H1 (cell line): Measurements from ENCODE around the gene FGF2. TPM values are rescaled to one million over a fixed set of nuclear protein-coding genes. Genes with fewer than 3 reads are reported as not detected.
A peak's percentile ranks its signal among the peaks of the same experiment; 100 is the strongest.

Source experiments
- CTCF ChIA-PET: fragments of 300-600 bp; sonication (Branson Sonifier 250); formaldehyde crosslinking; loops from one replicate; lab custom pipeline; 2021; ENCODE audit not compliant: partially characterized antibody; lab: Charles Lee
- POLR2A ChIA-PET: fragments of 300-600 bp; sonication (Branson Sonifier 250); formaldehyde crosslinking; loops from one replicate; lab custom pipeline; 2021; ENCODE audit warnings: inconsistent platforms; ENCODE audit not compliant: partially characterized antibody; lab: Charles Lee
- DNase-seq, 2 experiments: peaks; one replicate each; pipeline versions ENCODE4 v3.0.0 to v3.0.0-alpha.2; 2010 to 2022; ENCODE audit warnings: low spot score in 2 of 2, low read depth in 1 of 2, mixed read lengths in 1 of 2
- FAIRE-seq: peaks from 2 replicates; lab custom pipeline; 2011; peaks lifted over from hg19 to GRCh38; lab: Jason Lieb, UNC
- H2AFZ ChIP-seq: 2 replicates; pipeline ENCODE4 v1.8.1; 2012; ENCODE audit warnings: low read length, inconsistent platforms
- H2AK5ac ChIP-seq: 2 replicates; pipeline ENCODE4 v1.6.1; 2013; ENCODE audit warnings: low read depth, low read length
- H2BK120ac ChIP-seq: replicated peaks from 2 replicates; pipeline ENCODE3; 2013; ENCODE audit warnings: low read depth, low read length, inconsistent platforms
- H2BK12ac ChIP-seq: 2 replicates; pipeline ENCODE4 v1.6.1; 2013; ENCODE audit warnings: low read depth, low read length
- H2BK15ac ChIP-seq: 2 replicates; pipeline ENCODE4 v1.6.1; 2013; ENCODE audit warnings: low read length
- H2BK20ac ChIP-seq: 2 replicates; pipeline ENCODE4 v1.6.1; 2013; ENCODE audit warnings: low read length
- H2BK5ac ChIP-seq: 2 replicates; pipeline ENCODE4 v1.6.1; 2013; ENCODE audit warnings: low read depth, low read length
- H3K14ac ChIP-seq: 2 replicates; pipeline ENCODE4 v1.6.1; 2013; ENCODE audit warnings: inconsistent platforms; ENCODE audit not compliant: insufficient read length
- H3K18ac ChIP-seq: 2 replicates; pipeline ENCODE4 v1.6.1; 2013; ENCODE audit warnings: low read length; ENCODE audit errors: extremely low read depth
- H3K23ac ChIP-seq: 2 replicates; pipeline ENCODE4 v1.6.1; 2013; ENCODE audit warnings: inconsistent platforms; ENCODE audit not compliant: insufficient read length
- H3K23me2 ChIP-seq: 2 replicates; pipeline ENCODE4 v1.6.1; 2013; ENCODE audit warnings: low read depth, low read length
- H3K27ac ChIP-seq: 2 replicates; pipeline ENCODE4 v1.6.1; 2011; ENCODE audit warnings: low read depth, low read length, inconsistent platforms
- H3K27me3 ChIP-seq, 4 experiments: replicated peaks in 1 of 4; 1 replicate in 1 of 4; 2 replicates in 3 of 4; pipeline versions ENCODE4 v1.6.1 to v1.8.1; 2011 to 2013; ENCODE audit warnings: low read length in 3 of 4, mild to moderate bottlenecking in 3 of 4, inconsistent platforms in 2 of 4, mixed read lengths in 2 of 4, moderate library complexity in 1 of 4; ENCODE audit not compliant: control insufficient read depth in 3 of 4, insufficient read depth in 3 of 4; ENCODE audit errors: extremely low read depth in 1 of 4
- H3K36me3 ChIP-seq, 4 experiments: 2 replicates each; pipeline versions ENCODE4 v1.6.1 to v1.8.1; 2011 to 2013; ENCODE audit warnings: mild to moderate bottlenecking in 4 of 4, low read length in 3 of 4, moderate library complexity in 2 of 4, control low read depth in 1 of 4, inconsistent platforms in 1 of 4; ENCODE audit not compliant: insufficient read depth in 4 of 4, control insufficient read depth in 2 of 4
- H3K4ac ChIP-seq: replicated peaks from 2 replicates; pipeline ENCODE3; 2013; ENCODE audit warnings: low read length, low read depth, mixed read lengths, inconsistent platforms; ENCODE audit not compliant: insufficient read length
- H3K4me1 ChIP-seq, 4 experiments: replicated peaks in 1 of 4; 1 replicate in 1 of 4; 2 replicates in 3 of 4; pipeline versions ENCODE4 v1.6.1 to v1.8.1; 2011 to 2013; ENCODE audit warnings: low read length in 3 of 4, inconsistent platforms in 2 of 4, mixed read lengths in 1 of 4; ENCODE audit not compliant: insufficient read depth in 4 of 4, control insufficient read depth in 3 of 4
- H3K4me2 ChIP-seq, 2 experiments: 2 replicates each; pipeline versions ENCODE4 v1.6.1 to v1.8.1; 2011 to 2013; ENCODE audit warnings: low read depth in 2 of 2, low read length in 2 of 2, control low read depth in 1 of 2, inconsistent platforms in 1 of 2, mild to moderate bottlenecking in 1 of 2; ENCODE audit not compliant: insufficient read depth in 1 of 2
- H3K4me3 ChIP-seq, 4 experiments: fragments of 200-600, 300-600 bp in 1 of 4; sonication (generic), shearing (Covaris generic), sonication (Bioruptor Twin) in 1 of 4; 2 replicates each; pipeline versions ENCODE4 v1.5.1 to v1.8.1; 2011 to 2016; ENCODE audit warnings: low read length in 4 of 4, low read depth in 3 of 4, control low read depth in 2 of 4, inconsistent platforms in 2 of 4, mild to moderate bottlenecking in 2 of 4, mixed read lengths in 1 of 4, moderate library complexity in 1 of 4; ENCODE audit not compliant: insufficient read depth in 2 of 4; ENCODE audit errors: extremely low read depth in 1 of 4
- H3K56ac ChIP-seq: replicated peaks from 2 replicates; pipeline ENCODE3; 2013; ENCODE audit warnings: low read depth, mild to moderate bottlenecking, mixed read lengths, low read length, inconsistent platforms; ENCODE audit not compliant: insufficient read length
- H3K79me1 ChIP-seq: 2 replicates; pipeline ENCODE4 v1.6.1; 2013; ENCODE audit warnings: low read depth, low read length, control low read depth
- H3K79me2 ChIP-seq, 2 experiments: 2 replicates each; pipeline versions ENCODE4 v1.6.1 to v1.8.1; 2012 to 2013; ENCODE audit warnings: low read length in 2 of 2, mild to moderate bottlenecking in 2 of 2, inconsistent platforms in 1 of 2; ENCODE audit not compliant: insufficient read depth in 2 of 2, control insufficient read depth in 1 of 2
- H3K9ac ChIP-seq, 4 experiments: replicated peaks in 1 of 4; 1 replicate in 1 of 4; 2 replicates in 3 of 4; pipeline versions ENCODE4 v1.6.1 to v1.8.1; 2011 to 2013; ENCODE audit warnings: low read depth in 3 of 4, low read length in 3 of 4, control low read depth in 2 of 4, mild to moderate bottlenecking in 2 of 4, moderate library complexity in 2 of 4, inconsistent platforms in 1 of 4; ENCODE audit errors: extremely low read depth in 1 of 4
- H3K9me3 ChIP-seq, 2 experiments: 2 replicates each; pipeline versions ENCODE4 v1.6.1 to v1.8.1; 2012 to 2013; ENCODE audit warnings: mild to moderate bottlenecking in 2 of 2, moderate library complexity in 2 of 2, control low read depth in 1 of 2, inconsistent platforms in 1 of 2, low read depth in 1 of 2, low read length in 1 of 2, mixed read lengths in 1 of 2; ENCODE audit not compliant: insufficient read depth in 2 of 2
- H4K20me1 ChIP-seq, 2 experiments: replicated peaks in 1 of 2; 2 replicates each; pipeline versions ENCODE3 to v1.8.1; 2011 to 2013; ENCODE audit warnings: inconsistent platforms in 2 of 2, low read length in 2 of 2, mild to moderate bottlenecking in 1 of 2; ENCODE audit not compliant: insufficient read depth in 2 of 2, control insufficient read depth in 1 of 2
- H4K5ac ChIP-seq: 2 replicates; pipeline ENCODE4 v1.6.1; 2013; ENCODE audit warnings: low read length, low read depth, mixed read lengths, inconsistent platforms; ENCODE audit not compliant: insufficient read length
- H4K8ac ChIP-seq: 2 replicates; pipeline ENCODE4 v1.8.0; 2013; ENCODE audit warnings: mild to moderate bottlenecking, moderate library complexity, low read length, inconsistent platforms; ENCODE audit not compliant: insufficient read depth; ENCODE audit errors: extremely low read depth
- H4K91ac ChIP-seq: replicated peaks from 2 replicates; pipeline ENCODE3; 2013; ENCODE audit warnings: low read length, mixed read lengths, inconsistent platforms; ENCODE audit not compliant: insufficient read length
- ATF3 ChIP-seq: IDR thresholded peaks from 2 replicates; pipeline ENCODE4 v1.6.1; 2011; ENCODE audit warnings: low read depth, mild to moderate bottlenecking, low read length; ENCODE audit not compliant: insufficient read depth
- BRCA1 ChIP-seq: IDR thresholded peaks from 2 replicates; pipeline ENCODE4 v1.6.1; 2012; ENCODE audit warnings: low read depth, low read length, improper control_type of control experiment
- CBX8 ChIP-seq: fragments of 300-800, 300-1000 bp; sonication (generic); IDR thresholded peaks from 2 replicates; pipeline ENCODE4 v1.7.1; 2016; ENCODE audit warnings: low read depth, low read length, borderline replicate concordance
- CHD2 ChIP-seq: IDR thresholded peaks from 2 replicates; pipeline ENCODE4 v1.6.1; 2012; ENCODE audit warnings: low read length, improper control_type of control experiment
- EP300 ChIP-seq, 2 experiments: IDR thresholded peaks; 1 replicate in 1 of 2; 2 replicates in 1 of 2; pipeline ENCODE4 v1.6.1; 2011 to 2012; ENCODE audit warnings: low read depth in 2 of 2, low read length in 2 of 2, mild to moderate bottlenecking in 2 of 2, borderline replicate concordance in 1 of 2, inconsistent platforms in 1 of 2, moderate library complexity in 1 of 2
- GABPA ChIP-seq: IDR thresholded peaks from 2 replicates; pipeline ENCODE4 v1.6.1; 2011; ENCODE audit warnings: mild to moderate bottlenecking, low read length, moderate library complexity, borderline replicate concordance; ENCODE audit not compliant: insufficient read depth
- KDM1A ChIP-seq: fragments of 200-600, 300-600 bp; sonication (generic); IDR thresholded peaks from 2 replicates; pipeline ENCODE4 v1.7.1; 2016; ENCODE audit warnings: mild to moderate bottlenecking, low read length, borderline replicate concordance
- RNF2 ChIP-seq: fragments of 200-900, 300-1000 bp; sonication (generic); IDR thresholded peaks from 2 replicates; pipeline ENCODE4 v1.7.1; 2016; ENCODE audit warnings: borderline replicate concordance, low read depth, mild to moderate bottlenecking, antibody characterized with exemption, low read length; ENCODE audit not compliant: poor library complexity, severe bottlenecking; ENCODE audit errors: missing control alignments
- SAP30 ChIP-seq: fragments of 300-600 bp; sonication (generic); IDR thresholded peaks from 2 replicates; pipeline ENCODE4 v1.7.1; 2012; ENCODE audit warnings: low read length, moderate library complexity, mild to moderate bottlenecking, inconsistent platforms; ENCODE audit not compliant: insufficient read depth, insufficient replicate concordance
- SP4 ChIP-seq: IDR thresholded peaks from 2 replicates; pipeline ENCODE4 v1.6.1; 2012; ENCODE audit warnings: low read length, inconsistent platforms
- SUZ12 ChIP-seq: fragments of 200-600 bp; sonication (generic); IDR thresholded peaks from 2 replicates; pipeline ENCODE4 v1.6.1; 2012; ENCODE audit warnings: mild to moderate bottlenecking, inconsistent platforms, low read length, moderate library complexity, mixed read lengths
- TAF7 ChIP-seq: optimal IDR thresholded peaks from 2 replicates; pipeline ENCODE3; 2011; ENCODE audit warnings: low read depth, mild to moderate bottlenecking, inconsistent platforms, low read length, moderate library complexity, borderline replicate concordance
- TCF12 ChIP-seq: IDR thresholded peaks from 2 replicates; pipeline ENCODE4 v1.6.1; 2011; ENCODE audit warnings: low read depth, mild to moderate bottlenecking, low read length
- WGBS, 2 experiments: shearing (Covaris generic) in 1 of 2; methylation state at CpG; one replicate each; pipeline versions ENCODE4 v1.1.6 to v1.1.7; 2013 to 2015; ENCODE audit warnings: low lambda C conversion rate in 2 of 2, mixed read lengths in 2 of 2, inconsistent platforms in 1 of 2, low coverage in 1 of 2, missing lambda C conversion rate in 1 of 2; ENCODE audit not compliant: insufficient replicate concordance in 2 of 2, insufficient coverage in 1 of 2, insufficient read length in 1 of 2; ENCODE audit errors: extremely low coverage in 1 of 2, missing lambda C conversion rate in 1 of 2; 5-methylcytosine and 5-hydroxymethylcytosine counted together
- polyA plus RNA-seq, 7 experiments: library from polyadenylated mRNA; depleted of rRNA in 3 of 7; stranded (reverse) in 5 of 7; unstranded in 2 of 7; fragments of >200 nt in 5 of 7; fragments of 200-250 nt in 2 of 7; gene quantifications; 1 replicate in 5 of 7; 2 replicates in 1 of 7; 4 replicates in 1 of 7; pipeline versions ENCODE4 v1.2.1 to v1.2.3, GENCODE V29; 2011 to 2013; ENCODE audit warnings: missing spikeins in 2 of 7, mixed read lengths in 2 of 7
- total RNA-seq: library from RNA; stranded (reverse); fragmentation: NEBNext Ultra II Directional; extraction: Animal tissue kit (Norgen Biotek cat#: 25700); gene quantifications from 2 replicates; pipeline ENCODE4 v1.2.1, GENCODE V29; 2021

The FGF2 gene
- total and polyA plus RNA-seq, 2 of the 8 experiments (the other 6 are each of a cell fraction or from before 2014, with no cell fraction given) = 23.4 to 145 TPM

- Histone ChIP-seq H3K36me3 (no peaks in the 10 kb centered on the region; a peak in 1 of 8 replicates), H2BK120ac (no peak overlapping the region), H3K4ac (no peak overlapping the region), H3K4me2 (no peak overlapping the region), H2BK15ac (no peak overlapping the region), H3K14ac (no peak overlapping the region), H4K91ac (no peak overlapping the region), H3K23ac (no peak overlapping the region), H4K5ac (peak overlapping the region; percentile 23), H3K4me3 (no peak overlapping the region), H3K4me1 (peaks cover 0 to 12% (median 9%) of the 10 kb centered on the region in 4 experiments; a peak in 4 of 7 replicates), H2BK12ac (no peak overlapping the region), H3K23me2 (no peaks in the 10 kb centered on the region), H2BK5ac (no peak overlapping the region), H3K79me2 (no peaks in the 10 kb centered on the region), H3K79me1 (no peaks in the 10 kb centered on the region), H3K9me3 (no peaks in the 10 kb centered on the region; a peak in 2 of 4 replicates), H3K56ac (no peak overlapping the region), H3K9ac (no peak overlapping the region), H4K20me1 (no peaks in the 10 kb centered on the region), H3K18ac (no peak overlapping the region), H3K27me3 (no peaks in the 10 kb centered on the region), H2AK5ac (no peak overlapping the region), H4K8ac (no peak overlapping the region), H3K27ac (no peak overlapping the region), H2AFZ (no peak overlapping the region), H2BK20ac (no peak overlapping the region)
- no peak for FAIRE-seq
- no peak for DNase-seq
- POLR2A ChIA-PET = interaction anchor here (0.6 to 2.3 kb wide), 8 partner anchors 9 to 216 kb away, joined by 3 to 14 read pairs (median 4); no protein-coding TSS in a partner anchor
- TF ChIP-seq CHD2 (no peak), KDM1A (no peak), TCF12 (no peak), SAP30 (no peak), SUZ12 (no peak), TAF7 (no peak), BRCA1 (no peak), SP4 (no peak), EP300 (IDR thresholded peaks at IDR 0.05; ENCODE audit: borderline replicate concordance in 1 of 2, low read depth in 2 of 2, low read length in 2 of 2) (no peak), GABPA (no peak), RNF2 (no peak), CBX8 (no peak), ATF3 (no peak)
- CTCF ChIA-PET = interaction anchor here (1.0 to 1.4 kb wide), 3 partner anchors 12 to 60 kb away, joined by 3 to 13 read pairs (median 3); no protein-coding TSS in a partner anchor
- 87% methylated on average over 4 of the region's 4 CpGs; no CpG with 5 or more reads in 1 of the 2 experiments for WGBS, 2 experiments
These were observed 49.7 kb upstream of the FGF2 start for GRCh38 chr4:122776916-122777315.
